ENCODE results near the gene ZDHHC11. TPM values are rescaled to one million over a fixed set of nuclear protein-coding genes. Genes with fewer than 3 reads are reported as not detected.
"Not testable (repeated sequence)": the region's sequence is repeated elsewhere in the genome, so short reads cannot be mapped to it uniquely, and the experiment has no call there.

Gene ZDHHC11
- total RNA-seq, 4 donors from 2014 or later, result 3.4 to 23.5 (median 7.1) TPM

- no peak for DNase-seq (ENCODE audit: low spot score in 2 of 2)
- intact Hi-C loops (cut with DNase I; ENCODE audit: low total_unique reads), result no loop called here
- no peak for TF ChIP-seq POLR2A (IDR thresholded peaks at IDR 0.05)
- no peak for TF ChIP-seq CTCF (IDR thresholded peaks at IDR 0.05)
- WGBS, 2 donors, result 81 to 97% methylated on average over 6 to 12 of the region's 13 CpGs
- H3K4me3 ChIP-seq (ENCODE audit: low read depth, poor library complexity, severe bottlenecking), result no peak overlapping the region
Measured at GRCh38 chr5:751496-751895, 99.3 kb downstream of the ZDHHC11 start.

DNA sequence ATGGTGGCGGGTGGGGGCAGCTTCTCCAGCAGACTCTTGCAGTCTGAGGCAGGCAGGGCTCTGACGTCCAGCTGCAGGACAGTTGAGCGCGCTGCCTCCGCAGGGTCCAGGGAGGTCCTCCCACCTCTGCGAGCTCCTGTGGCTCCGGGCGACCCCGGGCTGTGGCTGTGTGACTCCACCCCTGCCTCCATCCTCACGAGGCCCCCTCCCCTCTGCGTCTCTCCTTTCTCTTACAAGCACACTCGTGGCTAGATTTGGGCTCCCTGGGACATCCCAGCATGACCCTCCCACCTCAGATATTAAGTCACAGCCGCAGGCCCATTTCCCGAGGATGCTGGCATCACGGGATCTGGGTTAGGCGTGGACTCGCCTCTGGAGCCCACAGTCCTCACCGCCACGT lies 100.6 kb downstream of the ZDHHC11 start:
- WGBS, 2 donors, result 84% methylated on average over 19 of the region's 19 CpGs; no CpG with 5 or more reads in 1 of the 2 donors
- DNase-seq (ENCODE audit: low spot score in 2 of 2); H3K4me3 ChIP-seq (ENCODE audit: low read depth, poor library complexity, severe bottlenecking); intact Hi-C loops (cut with DNase I; ENCODE audit: low total_unique reads): not testable (repeated sequence)

GRCh38 chr5:749101-749670 lies 101.6 kb downstream of the ZDHHC11 start:
- DNase-seq (ENCODE audit: low spot score in 2 of 2), result no peak
- intact Hi-C loops (cut with DNase I; ENCODE audit: low total_unique reads), result no loop called here
- WGBS, 2 donors, result 89 to 100% methylated on average over 2 to 14 of the region's 14 CpGs
- H3K4me3 ChIP-seq (ENCODE audit: low read depth, poor library complexity, severe bottlenecking), result no peak overlapping the region
- no peak for TF ChIP-seq CTCF (IDR thresholded peaks at IDR 0.05)
- no peak for TF ChIP-seq POLR2A (IDR thresholded peaks at IDR 0.05)

DNA sequence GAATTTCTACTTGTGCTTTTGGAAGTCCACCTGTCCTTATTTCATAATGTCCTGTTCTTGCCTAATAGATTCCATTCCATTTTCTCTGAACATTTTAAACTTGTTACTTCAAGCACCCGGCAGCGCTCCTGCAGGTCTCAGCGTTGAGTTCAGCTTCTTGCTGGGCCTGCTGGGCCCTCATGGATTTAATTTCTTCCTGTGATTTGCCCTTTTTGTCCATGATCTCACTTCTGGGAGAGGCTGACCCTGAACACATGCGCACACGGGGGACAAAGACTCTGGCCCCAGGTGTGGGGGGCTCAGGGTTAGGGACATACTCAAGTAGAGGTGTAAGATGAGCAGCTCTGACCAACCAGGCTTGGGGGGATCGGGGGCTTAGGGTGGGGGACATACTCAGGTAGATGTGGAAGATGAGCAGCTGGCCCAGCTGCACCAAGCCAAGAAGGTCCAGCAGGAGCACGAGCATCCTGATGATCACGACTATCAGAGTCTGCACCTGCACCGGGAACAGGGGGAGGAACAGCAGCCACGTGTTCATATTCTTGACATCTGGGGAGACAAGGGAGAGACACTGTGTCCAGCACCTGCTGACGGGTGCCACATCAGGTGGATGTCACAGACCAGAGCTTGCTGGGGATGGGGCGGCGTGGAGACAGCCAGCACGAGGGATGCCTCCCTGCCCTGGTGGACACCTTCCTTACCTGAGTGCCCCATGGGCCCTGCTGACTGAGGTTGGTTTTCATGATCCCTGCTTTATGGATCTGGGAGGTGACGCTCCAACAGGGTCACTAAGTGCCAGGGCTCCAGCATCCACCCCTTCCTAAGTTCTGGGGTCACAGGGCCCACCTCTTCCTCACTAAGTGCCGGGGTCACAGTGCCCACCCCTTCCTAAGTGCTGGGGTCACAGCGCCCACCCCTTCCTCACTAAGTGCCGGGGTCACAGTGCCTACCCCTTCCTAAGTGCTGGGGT lies 102.5 kb downstream of the ZDHHC11 start:
- 83 to 90% methylated on average over 7 to 17 of the region's 18 CpGs for WGBS, 2 donors
- intact Hi-C loops (cut with DNase I; ENCODE audit: low total_unique reads); DNase-seq (ENCODE audit: low spot score in 2 of 2); H3K4me3 ChIP-seq (ENCODE audit: low read depth, poor library complexity, severe bottlenecking): not testable (repeated sequence)

DNA sequence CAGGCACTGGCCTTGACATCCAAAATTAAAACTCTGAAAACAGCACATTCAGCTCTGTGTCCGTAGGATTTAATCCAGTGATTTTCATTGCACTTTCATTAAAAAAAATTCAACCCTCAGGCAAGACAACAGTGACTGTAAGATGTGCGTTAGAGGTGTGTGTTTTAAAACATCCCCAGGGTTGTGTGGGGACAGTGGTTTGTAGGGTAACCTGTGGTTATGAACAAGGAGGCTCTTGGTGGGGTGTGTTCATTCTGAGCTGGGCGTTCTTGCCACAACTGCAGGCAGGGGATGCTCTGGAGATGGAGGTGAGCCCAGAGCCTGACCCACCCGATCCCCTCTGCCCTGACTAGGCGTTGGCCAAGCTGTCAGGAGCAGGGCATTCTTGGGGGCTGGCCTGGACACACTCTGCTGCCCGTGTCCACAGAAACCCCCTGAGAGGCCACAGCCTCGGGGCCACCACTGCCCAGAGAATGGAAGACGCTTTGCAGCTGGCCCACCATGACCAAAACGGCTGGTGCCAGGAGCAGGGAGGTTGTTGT lies 103.4 kb downstream of the ZDHHC11 start:
- H3K4me3 ChIP-seq (ENCODE audit: low read depth, poor library complexity, severe bottlenecking); DNase-seq (ENCODE audit: low spot score in 2 of 2); intact Hi-C loops (cut with DNase I; ENCODE audit: low total_unique reads): not testable (repeated sequence)
- WGBS, 2 donors, result 79 to 82% methylated on average over 2 to 7 of the region's 9 CpGs

- H3K4me3 ChIP-seq (ENCODE audit: low read depth, poor library complexity, severe bottlenecking), result no peak overlapping the region
- no peak for DNase-seq (ENCODE audit: low spot score in 2 of 2)
- 77 to 84% methylated on average over 3 to 11 of the region's 11 CpGs for WGBS, 2 donors
- TF ChIP-seq CTCF (IDR thresholded peaks at IDR 0.05) (no peak), POLR2A (IDR thresholded peaks at IDR 0.05) (no peak)
- intact Hi-C loops (cut with DNase I; ENCODE audit: low total_unique reads), result no loop called here
Measured at GRCh38 chr5:746258-746761, 104.5 kb downstream of the ZDHHC11 start.

Other genes with a start within 250 kb of the ZDHHC11 start
- gene CEP72, start 238.6 kb downstream of the ZDHHC11 start, total RNA-seq, result 10 to 100 TPM in 2 of 4 donors, 1 to 10 TPM in 2; 7.2 to 11.9 (median 9.2) TPM
- gene TPPP, start 157.6 kb downstream of the ZDHHC11 start, total RNA-seq, result 10 to 100 TPM in 2 of 4 donors, 1 to 10 TPM in 2; 7.4 to 17.3 (median 10.4) TPM
- 10 to 100 TPM in 1 of 4 donors, 1 to 10 TPM in 3; 2.5 to 19.0 (median 4.7) TPM for gene ZDHHC11B, start 66.3 kb downstream of the ZDHHC11 start, total RNA-seq
- 10 to 100 TPM; 27.5 to 49.6 (median 28.6) TPM for gene BRD9, start 41.8 kb upstream of the ZDHHC11 start, total RNA-seq
- 1 to 10 TPM in 3 of 4 donors, under 1 TPM in 1; 0.53 to 3.0 (median 1.6) TPM for gene TRIP13, start 41.9 kb upstream of the ZDHHC11 start, total RNA-seq
- 1 to 10 TPM; 2.7 to 9.4 (median 3.5) TPM for gene NKD2, start 157.8 kb upstream of the ZDHHC11 start, total RNA-seq